Fibroblast of villous mesenchyme (primary cell): Measurements from ENCODE around the gene TNS3. TPM values are rescaled to one million over a fixed set of nuclear protein-coding genes. Genes with fewer than 3 reads are reported as not detected.
A peak's percentile ranks its signal among the peaks of the same experiment; 100 is the strongest.

Source experiments
- DNase-seq: peaks from one replicate; pipeline ENCODE4 v3.0.0-alpha.2; 2010; ENCODE audit warnings: low read depth
- H3K4me3 ChIP-seq: 2 replicates; pipeline ENCODE4 v1.5.1; 2011; ENCODE audit warnings: low read depth, mild to moderate bottlenecking, low read length
- total RNA-seq: library from RNA; depleted of rRNA; stranded (reverse); fragments of >200 nt; gene quantifications from 2 replicates; pipeline ENCODE4 v1.2.3, GENCODE V29; 2012
- TF ChIP-seq, protein P1 (sequence below): IDR thresholded peaks from 2 replicates; pipeline ENCODE4 v1.5.1; 2012; ENCODE audit warnings: low read depth, mild to moderate bottlenecking, low read length; ENCODE audit not compliant: insufficient read depth

Gene TNS3
- total RNA-seq, 1 donor = 202 TPM

- DNase-seq = peak; percentile 68
- H3K4me3 ChIP-seq = peak overlapping the region; percentile 63
- TF ChIP-seq, protein P1, sequence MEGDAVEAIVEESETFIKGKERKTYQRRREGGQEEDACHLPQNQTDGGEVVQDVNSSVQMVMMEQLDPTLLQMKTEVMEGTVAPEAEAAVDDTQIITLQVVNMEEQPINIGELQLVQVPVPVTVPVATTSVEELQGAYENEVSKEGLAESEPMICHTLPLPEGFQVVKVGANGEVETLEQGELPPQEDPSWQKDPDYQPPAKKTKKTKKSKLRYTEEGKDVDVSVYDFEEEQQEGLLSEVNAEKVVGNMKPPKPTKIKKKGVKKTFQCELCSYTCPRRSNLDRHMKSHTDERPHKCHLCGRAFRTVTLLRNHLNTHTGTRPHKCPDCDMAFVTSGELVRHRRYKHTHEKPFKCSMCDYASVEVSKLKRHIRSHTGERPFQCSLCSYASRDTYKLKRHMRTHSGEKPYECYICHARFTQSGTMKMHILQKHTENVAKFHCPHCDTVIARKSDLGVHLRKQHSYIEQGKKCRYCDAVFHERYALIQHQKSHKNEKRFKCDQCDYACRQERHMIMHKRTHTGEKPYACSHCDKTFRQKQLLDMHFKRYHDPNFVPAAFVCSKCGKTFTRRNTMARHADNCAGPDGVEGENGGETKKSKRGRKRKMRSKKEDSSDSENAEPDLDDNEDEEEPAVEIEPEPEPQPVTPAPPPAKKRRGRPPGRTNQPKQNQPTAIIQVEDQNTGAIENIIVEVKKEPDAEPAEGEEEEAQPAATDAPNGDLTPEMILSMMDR = peak; percentile 64
Observed at GRCh38 chr7:47254081-47254977, 327.6 kb downstream of the TNS3 start.

GRCh38 chr7:47253650-47254080, 328.2 kb downstream of the TNS3 start:
- peak overlapping the region; percentile 63 for H3K4me3 ChIP-seq
- TF ChIP-seq, protein P1 = no peak
- DNase-seq = peak; percentile 82

DNA sequence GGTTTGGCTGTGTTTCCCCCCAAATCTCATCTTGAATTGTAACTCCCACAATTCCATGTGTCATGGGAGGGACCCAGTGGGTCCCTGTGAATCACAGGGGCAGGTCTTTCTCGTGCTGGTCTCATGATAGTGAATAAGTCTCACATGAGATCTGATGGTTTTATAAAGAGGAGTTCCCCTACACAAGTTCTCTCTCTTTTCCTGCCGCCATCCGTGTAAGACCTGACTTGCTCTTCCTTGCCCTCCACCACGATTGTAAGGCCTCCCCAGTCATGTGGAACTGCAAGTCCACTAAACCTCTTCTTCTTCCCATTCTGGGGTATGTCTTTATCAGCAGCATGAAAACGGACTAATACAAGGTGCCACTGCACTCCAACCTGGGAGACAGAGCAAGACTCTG, 329.2 kb downstream of the TNS3 start:
- H3K4me3 ChIP-seq = no peak overlapping the region
- TF ChIP-seq, protein P1 = no peak
- no peak for DNase-seq

DNA sequence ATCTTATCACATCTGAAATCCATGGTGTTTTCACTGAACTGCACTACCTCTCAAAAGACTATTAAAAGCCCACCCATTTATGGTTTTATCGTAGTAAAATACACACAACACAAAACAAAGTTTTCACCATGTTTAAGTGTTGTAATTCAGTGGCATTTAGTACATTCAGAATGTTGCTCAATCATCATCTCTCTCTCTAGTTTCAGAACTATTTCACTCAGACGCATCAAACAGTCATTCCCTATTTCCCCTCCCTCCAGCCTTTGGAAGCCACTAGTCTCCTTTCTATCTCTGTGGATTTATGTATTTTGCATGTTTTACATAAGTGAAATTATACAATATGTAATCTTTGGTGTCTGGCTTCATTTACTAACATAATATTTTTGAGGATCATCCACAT, 332.6 kb downstream of the TNS3 start:
- no peak overlapping the region for H3K4me3 ChIP-seq
- no peak for DNase-seq
- TF ChIP-seq, protein P1 = no peak

- TF ChIP-seq, protein P1 = no peak
Observed at GRCh38 chr7:47248797-47249196, 333.1 kb downstream of the TNS3 start.

DNA sequence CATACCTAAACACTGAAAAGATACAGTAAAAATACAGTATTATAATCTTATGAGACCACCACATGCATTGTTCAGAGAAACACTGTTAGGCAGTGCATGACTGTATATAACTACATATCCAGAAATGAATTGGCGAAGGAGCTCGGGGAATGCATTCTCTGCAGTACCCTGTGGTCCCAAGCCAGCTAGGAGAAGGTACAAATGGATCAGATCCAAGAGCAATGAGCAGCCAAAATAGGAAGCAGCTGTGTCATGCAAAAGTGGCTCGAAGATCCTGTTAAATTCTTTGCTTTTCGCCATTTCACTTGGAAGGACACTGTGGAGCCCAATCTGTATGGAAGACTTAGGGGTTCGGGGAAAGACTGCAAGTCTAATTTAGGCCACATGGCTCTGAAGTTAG, 334.8 kb downstream of the TNS3 start:
- no peak overlapping the region for H3K4me3 ChIP-seq
- TF ChIP-seq, protein P1 = no peak
- no peak for DNase-seq

More at GRCh38 chr7:47248797-47249196, 333.1 kb downstream of the TNS3 start:
- no peak for DNase-seq
- H3K4me3 ChIP-seq = no peak overlapping the region
